SU-DHL-6 (cell line): ENCODE results near the gene PCGF1.

ENCODE experiments used
- H2AFZ ChIP-seq: fragments of 200-600 bp; sonication (generic); 2 replicates; pipeline ENCODE4 v1.6.1; 2014; ENCODE audit warnings: low read depth, mild to moderate bottlenecking, moderate library complexity, mixed read lengths, antibody characterized with exemption, low read length; ENCODE audit not compliant: severe bottlenecking
- H3F3A ChIP-seq: fragments of 200-600 bp; shearing (Covaris generic); 2 replicates; pipeline ENCODE4 v1.6.0; 2016; ENCODE audit warnings: antibody characterized with exemption, mild to moderate bottlenecking; ENCODE audit not compliant: insufficient read depth
- H3K27ac ChIP-seq: fragments of 200-600 bp; sonication (generic); 2 replicates; pipeline ENCODE4 v1.5.1; 2016; ENCODE audit warnings: low read depth, mild to moderate bottlenecking, low read length, moderate library complexity, mixed read lengths
- H3K27me3 ChIP-seq: fragments of 200-600 bp; sonication (generic), shearing (Covaris generic); 2 replicates; pipeline ENCODE4 v1.6.0; 2014; ENCODE audit warnings: mild to moderate bottlenecking, low read length
- H3K36me3 ChIP-seq: fragments of 200-600 bp; sonication (generic); 2 replicates; pipeline ENCODE4 v1.6.1; 2014; ENCODE audit warnings: mild to moderate bottlenecking, low read length, mixed read lengths
- H3K4me2 ChIP-seq: fragments of 300-600, 200-600 bp; shearing (Covaris generic), sonication (generic); 2 replicates; pipeline ENCODE4 v1.6.0; 2014; ENCODE audit warnings: low read length, low read depth, mild to moderate bottlenecking; ENCODE audit not compliant: poor library complexity, severe bottlenecking
- H3K4me3 ChIP-seq: fragments of 200-600 bp; sonication (generic); 2 replicates; pipeline ENCODE4 v1.5.1; 2014; ENCODE audit warnings: antibody characterized with exemption, low read length, mild to moderate bottlenecking, mixed read lengths; ENCODE audit not compliant: insufficient read depth, poor library complexity, severe bottlenecking
- H3K79me2 ChIP-seq: fragments of 200-600 bp; sonication (generic); 2 replicates; pipeline ENCODE4 v1.6.1; 2014; ENCODE audit warnings: mild to moderate bottlenecking, low read length, moderate library complexity; ENCODE audit not compliant: insufficient read depth
- H3K9ac ChIP-seq: fragments of 200-600 bp; sonication (generic); 2 replicates; pipeline ENCODE4 v1.7.0; 2014; ENCODE audit warnings: mild to moderate bottlenecking, low read length
- H3K9me2 ChIP-seq: fragments of 200-600 bp; sonication (generic); replicated peaks from 2 replicates; pipeline ENCODE4 v1.6.1; 2014; ENCODE audit warnings: low read length; ENCODE audit not compliant: insufficient read depth
- H3K9me3 ChIP-seq: fragments of 200-600 bp; sonication (generic); 2 replicates; pipeline ENCODE4 v1.6.1; 2014; ENCODE audit warnings: low read length, mixed read lengths; ENCODE audit not compliant: insufficient read depth
- H4K20me1 ChIP-seq: fragments of 200-600 bp; sonication (generic); 2 replicates; pipeline ENCODE4 v1.6.1; 2014; ENCODE audit warnings: low read depth, mild to moderate bottlenecking, antibody characterized with exemption, low read length, moderate library complexity, mixed read lengths
- EZH2phosphoT487 ChIP-seq: fragments of 200-600 bp; sonication (generic), shearing (Covaris generic); conservative IDR thresholded peaks from 2 replicates; pipeline ENCODE4 v1.6.1; 2018; ENCODE audit warnings: mild to moderate bottlenecking, antibody characterized with exemption, low read length, moderate library complexity, mixed read lengths
- TF ChIP-seq, protein P1 (sequence below): fragments of 200-600 bp; sonication (generic); IDR thresholded peaks from one replicate; pipeline ENCODE4 v1.5.1; 2017; ENCODE audit warnings: antibody characterized with exemption, mild to moderate bottlenecking, low read length, moderate library complexity; ENCODE audit not compliant: insufficient read depth, poor library complexity, severe bottlenecking

The PCGF1 gene

DNA sequence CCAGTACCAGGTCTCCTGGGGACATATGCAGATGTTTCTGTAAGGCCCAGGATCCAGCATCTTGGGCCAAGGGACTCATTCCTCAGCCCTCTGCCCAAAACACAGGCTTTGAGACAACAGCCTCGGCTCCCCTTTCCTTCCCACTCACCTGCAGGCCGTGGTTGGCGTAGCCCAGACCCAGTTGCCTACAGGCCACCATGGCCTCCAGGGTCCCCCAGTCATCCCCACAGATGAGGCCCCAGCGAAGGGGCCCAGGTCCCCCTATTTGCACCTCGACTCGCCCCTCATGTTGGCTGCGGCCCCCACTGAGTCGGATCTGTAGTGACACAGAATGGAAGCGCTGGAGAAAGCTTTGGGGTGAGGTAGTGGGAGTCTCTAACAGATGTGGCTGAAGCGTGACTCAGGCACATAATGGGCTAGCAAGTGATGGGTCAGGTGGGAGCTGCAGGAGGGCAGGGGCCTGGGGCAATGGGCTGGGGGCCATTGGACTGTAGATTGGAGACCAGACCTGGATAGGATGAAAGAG is 28.0 kb upstream of the PCGF1 start:
- Histone ChIP-seq H4K20me1 (no peaks in the 10 kb centered on the region), H3K79me2 (no peaks in the 10 kb centered on the region), H3K36me3 (no peaks in the 10 kb centered on the region), H3K9me2 (no peaks in the 10 kb centered on the region), H3K9me3 (no peaks in the 10 kb centered on the region), H3K4me2 (no peak overlapping the region), H3F3A (peaks cover 5% of the 10 kb centered on the region; the same call in 1 of the 2 replicates), H2AFZ (no peak overlapping the region), H3K27ac (no peak overlapping the region), H3K9ac (no peak overlapping the region), H3K4me3 (no peak overlapping the region), H3K27me3 (no peaks in the 10 kb centered on the region)
- TF ChIP-seq EZH2phosphoT487, result no peak
- TF ChIP-seq, protein P1, sequence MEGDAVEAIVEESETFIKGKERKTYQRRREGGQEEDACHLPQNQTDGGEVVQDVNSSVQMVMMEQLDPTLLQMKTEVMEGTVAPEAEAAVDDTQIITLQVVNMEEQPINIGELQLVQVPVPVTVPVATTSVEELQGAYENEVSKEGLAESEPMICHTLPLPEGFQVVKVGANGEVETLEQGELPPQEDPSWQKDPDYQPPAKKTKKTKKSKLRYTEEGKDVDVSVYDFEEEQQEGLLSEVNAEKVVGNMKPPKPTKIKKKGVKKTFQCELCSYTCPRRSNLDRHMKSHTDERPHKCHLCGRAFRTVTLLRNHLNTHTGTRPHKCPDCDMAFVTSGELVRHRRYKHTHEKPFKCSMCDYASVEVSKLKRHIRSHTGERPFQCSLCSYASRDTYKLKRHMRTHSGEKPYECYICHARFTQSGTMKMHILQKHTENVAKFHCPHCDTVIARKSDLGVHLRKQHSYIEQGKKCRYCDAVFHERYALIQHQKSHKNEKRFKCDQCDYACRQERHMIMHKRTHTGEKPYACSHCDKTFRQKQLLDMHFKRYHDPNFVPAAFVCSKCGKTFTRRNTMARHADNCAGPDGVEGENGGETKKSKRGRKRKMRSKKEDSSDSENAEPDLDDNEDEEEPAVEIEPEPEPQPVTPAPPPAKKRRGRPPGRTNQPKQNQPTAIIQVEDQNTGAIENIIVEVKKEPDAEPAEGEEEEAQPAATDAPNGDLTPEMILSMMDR, result no peak

DNA sequence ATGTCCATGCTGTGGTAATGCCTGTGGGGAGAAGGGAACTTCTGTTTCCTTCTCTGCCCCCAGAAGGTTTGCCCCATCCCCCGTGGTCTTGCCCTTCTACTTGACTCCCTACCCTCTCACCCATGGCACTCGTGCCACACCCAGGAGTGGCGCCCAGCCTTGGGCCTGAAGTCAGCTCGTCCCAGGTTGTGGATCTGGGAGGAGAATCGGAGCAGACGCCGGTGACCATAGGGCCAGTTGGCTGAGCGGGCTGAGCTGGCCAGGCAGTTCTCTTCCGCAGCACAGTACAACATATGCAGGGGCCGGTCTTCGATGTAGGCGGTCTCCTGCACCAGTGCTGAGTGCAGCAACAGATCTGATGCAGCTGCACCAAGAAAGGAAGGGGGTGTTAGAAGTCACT is 26.9 kb upstream of the PCGF1 start:
- Histone ChIP-seq H3K9me2 (no peaks in the 10 kb centered on the region), H3K27me3 (no peaks in the 10 kb centered on the region), H2AFZ (no peak overlapping the region), H3K36me3 (no peaks in the 10 kb centered on the region), H3K27ac (no peak overlapping the region), H3K4me3 (no peak overlapping the region), H3K79me2 (peaks cover 5% of the 10 kb centered on the region; the same call in 1 of the 2 replicates), H3F3A (peaks cover 5% of the 10 kb centered on the region; the same call in 1 of the 2 replicates), H4K20me1 (no peaks in the 10 kb centered on the region), H3K9me3 (no peaks in the 10 kb centered on the region), H3K4me2 (no peak overlapping the region), H3K9ac (no peak overlapping the region)
- TF ChIP-seq, protein P1, result no peak
- TF ChIP-seq EZH2phosphoT487, result no peak

DNA sequence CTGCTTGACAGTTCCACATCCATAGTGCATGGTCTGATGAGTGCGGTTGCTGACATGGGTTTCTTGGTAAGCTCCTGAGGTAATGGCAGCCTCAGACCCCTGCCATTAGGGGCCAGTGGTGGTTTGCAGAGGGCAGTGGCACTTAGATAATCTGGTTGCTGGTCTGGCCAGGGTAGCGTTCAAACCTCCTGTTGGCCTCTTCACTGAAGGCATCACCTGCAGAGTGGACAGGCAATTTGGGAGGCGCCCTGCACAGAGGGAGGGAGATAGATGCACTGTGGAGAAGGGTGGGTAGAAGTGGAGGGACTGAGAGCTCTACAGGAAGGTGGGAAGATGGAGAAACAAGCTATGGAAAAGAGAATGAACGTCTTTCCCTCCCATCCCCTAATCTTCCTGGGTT is 26.0 kb upstream of the PCGF1 start:
- TF ChIP-seq, protein P1, result no peak
- no peak for TF ChIP-seq EZH2phosphoT487
- no peaks in the 10 kb centered on the region for H3K9me2 ChIP-seq
- H3F3A ChIP-seq, result peaks cover 5% of the 10 kb centered on the region; the same call in 1 of the 2 replicates
- H2AFZ ChIP-seq, result no peak overlapping the region
- no peaks in the 10 kb centered on the region for H3K36me3 ChIP-seq
- H3K79me2 ChIP-seq, result peaks cover 15% of the 10 kb centered on the region
- no peaks in the 10 kb centered on the region for H3K9me3 ChIP-seq
- H3K9ac ChIP-seq, result no peak overlapping the region
- H3K4me2 ChIP-seq, result no peak overlapping the region
- H3K4me3 ChIP-seq, result no peak overlapping the region
- no peak overlapping the region for H3K27ac ChIP-seq
- no peaks in the 10 kb centered on the region for H3K27me3 ChIP-seq
- no peaks in the 10 kb centered on the region for H4K20me1 ChIP-seq
